Astrocyte (in vitro differentiated cells and primary cell): ENCODE data around the gene GRIA2. TPM values are rescaled to one million over a fixed set of nuclear protein-coding genes. Genes with fewer than 3 reads are reported as not detected.

ENCODE experiments used
- DNase-seq: peaks from one replicate; pipeline ENCODE4 v3.0.0-alpha.2; 2010; ENCODE audit warnings: low read depth
- FAIRE-seq: peaks from 2 replicates; lab custom pipeline; 2011; peaks lifted over from hg19 to GRCh38; lab: Jason Lieb, UNC
- H2AFZ ChIP-seq: 2 replicates; pipeline ENCODE4 v1.6.0; 2012; ENCODE audit warnings: low read depth, low read length, inconsistent platforms
- H3K27ac ChIP-seq: 2 replicates; pipeline ENCODE4 v1.5.1; 2011; ENCODE audit warnings: low read depth, low read length, inconsistent platforms
- H3K27me3 ChIP-seq: 2 replicates; pipeline ENCODE4 v1.6.0; 2011; ENCODE audit warnings: low read length, inconsistent platforms; ENCODE audit not compliant: insufficient read depth
- H3K36me3 ChIP-seq: 2 replicates; pipeline ENCODE4 v1.5.1; 2011; ENCODE audit warnings: low read length, inconsistent platforms; ENCODE audit not compliant: insufficient read depth
- H3K4me1 ChIP-seq: 2 replicates; pipeline ENCODE4 v1.5.1; 2011; ENCODE audit warnings: low read length, inconsistent platforms; ENCODE audit not compliant: insufficient read depth
- H3K4me2 ChIP-seq: 2 replicates; pipeline ENCODE4 v1.6.0; 2012; ENCODE audit warnings: low read length, inconsistent platforms
- H3K4me3 ChIP-seq: 2 replicates; pipeline ENCODE4 v1.5.1; 2011; ENCODE audit warnings: low read depth, mild to moderate bottlenecking, low read length, inconsistent platforms; ENCODE audit not compliant: insufficient read depth
- H3K79me2 ChIP-seq: 2 replicates; pipeline ENCODE4 v1.6.0; 2012; ENCODE audit warnings: mild to moderate bottlenecking, low read length, inconsistent platforms; ENCODE audit not compliant: insufficient read depth
- H3K9ac ChIP-seq: 2 replicates; pipeline ENCODE4 v1.6.0; 2012; ENCODE audit warnings: mild to moderate bottlenecking, low read length, inconsistent platforms
- H3K9me3 ChIP-seq: 2 replicates; pipeline ENCODE4 v1.5.1; 2012; ENCODE audit warnings: low read depth, mild to moderate bottlenecking, low read length, inconsistent platforms; ENCODE audit not compliant: insufficient read depth
- H4K20me1 ChIP-seq: 2 replicates; pipeline ENCODE4 v1.6.0; 2012; ENCODE audit warnings: low read length, inconsistent platforms; ENCODE audit not compliant: insufficient read depth
- H3K27ac Mint-ChIP-seq: one replicate; pipeline ENCODE4 v1.8.0; 2021; ENCODE audit warnings: mild to moderate bottlenecking, mixed read lengths; ENCODE audit not compliant: unreplicated experiment
- H3K27me3 Mint-ChIP-seq: one replicate; pipeline ENCODE4 v1.8.0; 2021; ENCODE audit warnings: low read depth, mixed read lengths; ENCODE audit not compliant: unreplicated experiment
- H3K36me3 Mint-ChIP-seq: one replicate; pipeline ENCODE4 v1.8.0; 2021; ENCODE audit warnings: low read depth, mixed read lengths; ENCODE audit not compliant: unreplicated experiment
- H3K4me1 Mint-ChIP-seq: one replicate; pipeline ENCODE4 v1.8.0; 2021; ENCODE audit warnings: low read depth, mixed read lengths; ENCODE audit not compliant: unreplicated experiment
- H3K4me3 Mint-ChIP-seq: one replicate; pipeline ENCODE4 v1.8.0; 2021; ENCODE audit warnings: mild to moderate bottlenecking, moderate library complexity, mixed read lengths; ENCODE audit not compliant: unreplicated experiment
- H3K9me3 Mint-ChIP-seq: one replicate; pipeline ENCODE4 v1.8.0; 2021; ENCODE audit warnings: mild to moderate bottlenecking, mixed read lengths; ENCODE audit not compliant: unreplicated experiment
- CTCF ChIP-seq: IDR thresholded peaks from 2 replicates; pipeline ENCODE4 v1.5.1; 2011; ENCODE audit warnings: low read depth, mild to moderate bottlenecking, inconsistent platforms, low read length, moderate library complexity; ENCODE audit not compliant: insufficient read depth
- EZH2 ChIP-seq: IDR thresholded peaks from 2 replicates; pipeline ENCODE4 v1.6.1; 2012; ENCODE audit warnings: mild to moderate bottlenecking, low read length, inconsistent platforms; ENCODE audit not compliant: insufficient read depth
- total RNA-seq: library from RNA; stranded (reverse); gene quantifications from 2 replicates; pipeline ENCODE4 v1.2.1, GENCODE V29; 2021

The GRIA2 gene
- total RNA-seq, 1 donor from 2014 or later = not detected

GRCh38 chr4:157231525-157231924, 11.0 kb downstream of the GRIA2 start:
- Histone ChIP-seq H3K36me3 (no peaks in the 10 kb centered on the region), H3K27ac (no peak overlapping the region), H3K27me3 (no peaks in the 10 kb centered on the region), H3K9ac (no peak overlapping the region), H3K4me1 (no peaks in the 10 kb centered on the region), H3K4me3 (no peak overlapping the region), H3K79me2 (no peaks in the 10 kb centered on the region), H3K4me2 (no peak overlapping the region), H3K9me3 (no peaks in the 10 kb centered on the region), H4K20me1 (no peaks in the 10 kb centered on the region), H2AFZ (no peak overlapping the region)
- Mint-ChIP-seq H3K27ac (no peak overlapping the region), H3K27me3 (no peaks in the 10 kb centered on the region), H3K4me3 (no peak overlapping the region), H3K9me3 (no peaks in the 10 kb centered on the region), H3K36me3 (no peaks in the 10 kb centered on the region), H3K4me1 (no peaks in the 10 kb centered on the region)
- TF ChIP-seq CTCF = no peak
- no peak for TF ChIP-seq EZH2
- DNase-seq = no peak
- no peak for FAIRE-seq

DNA sequence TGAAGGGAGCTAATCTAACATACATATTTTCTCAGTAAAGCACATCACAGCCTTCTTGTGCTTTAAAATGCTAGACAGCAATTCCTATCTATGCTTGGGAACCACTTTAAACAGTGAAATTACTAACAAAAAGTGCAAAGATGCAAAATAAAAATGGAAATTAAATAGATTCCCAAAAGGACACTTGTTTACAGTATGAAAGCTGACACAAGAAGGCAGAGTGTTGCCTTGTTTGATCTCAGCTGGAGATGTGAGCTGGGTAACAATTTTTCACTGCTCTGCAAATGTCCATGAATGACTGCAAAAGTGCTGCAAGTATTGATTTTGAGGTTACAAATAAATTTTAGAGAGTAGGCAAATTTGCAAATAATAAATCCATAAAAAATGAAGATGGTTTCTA, 22.3 kb downstream of the GRIA2 start:
- Histone ChIP-seq H3K9ac (no peak overlapping the region), H3K79me2 (no peaks in the 10 kb centered on the region), H4K20me1 (no peaks in the 10 kb centered on the region), H3K27me3 (no peaks in the 10 kb centered on the region), H3K4me2 (no peak overlapping the region), H2AFZ (no peak overlapping the region), H3K4me1 (no peaks in the 10 kb centered on the region), H3K27ac (no peak overlapping the region), H3K9me3 (no peaks in the 10 kb centered on the region), H3K4me3 (no peak overlapping the region), H3K36me3 (no peaks in the 10 kb centered on the region)
- Mint-ChIP-seq H3K27ac (no peak overlapping the region), H3K27me3 (no peaks in the 10 kb centered on the region), H3K9me3 (no peaks in the 10 kb centered on the region), H3K4me1 (no peaks in the 10 kb centered on the region), H3K36me3 (no peaks in the 10 kb centered on the region), H3K4me3 (no peak overlapping the region)
- no peak for DNase-seq
- FAIRE-seq = no peak
- TF ChIP-seq CTCF = no peak
- no peak for TF ChIP-seq EZH2

- H3K79me2 ChIP-seq = no peaks in the 10 kb centered on the region
- no peaks in the 10 kb centered on the region for H3K36me3 ChIP-seq
- H3K4me2 ChIP-seq = no peak overlapping the region
- no peak overlapping the region for H3K9ac ChIP-seq
- no peaks in the 10 kb centered on the region for H3K9me3 ChIP-seq
- TF ChIP-seq CTCF = no peak
- TF ChIP-seq EZH2 = no peak
- DNase-seq = no peak
- no peak overlapping the region for H3K4me3 ChIP-seq
- no peak overlapping the region for H3K27ac ChIP-seq
- Mint-ChIP-seq H3K9me3 (no peaks in the 10 kb centered on the region), H3K4me1 (no peaks in the 10 kb centered on the region), H3K27me3 (no peaks in the 10 kb centered on the region), H3K4me3 (no peak overlapping the region), H3K36me3 (no peaks in the 10 kb centered on the region), H3K27ac (no peak overlapping the region)
- no peaks in the 10 kb centered on the region for H3K4me1 ChIP-seq
- no peak overlapping the region for H2AFZ ChIP-seq
- no peak for FAIRE-seq
- H3K27me3 ChIP-seq = no peaks in the 10 kb centered on the region
- no peaks in the 10 kb centered on the region for H4K20me1 ChIP-seq
Measured at GRCh38 chr4:157244348-157244747, 23.8 kb downstream of the GRIA2 start.
